IMR-90 (cell line): ENCODE data around the gene NRM.
"Not testable (repeated sequence)": the region's sequence is repeated elsewhere in the genome, so short reads cannot be mapped to it uniquely, and the experiment has no call there.

ENCODE experiments used
- CTCF ChIP-seq: conservative IDR thresholded peaks from 2 replicates; pipeline ENCODE4 v1.5.1; 2012; ENCODE audit warnings: mild to moderate bottlenecking, low read depth, low read length, improper control_type of control experiment
- MAFK ChIP-seq: IDR thresholded peaks from 2 replicates; pipeline ENCODE4 v1.6.1; 2012; ENCODE audit warnings: low read depth, low read length, improper control_type of control experiment
- POLR2A ChIP-seq: IDR thresholded peaks from 2 replicates; pipeline ENCODE4 v1.6.1; 2012; ENCODE audit warnings: mild to moderate bottlenecking, low read depth, low read length
- SMC3 ChIP-seq: fragments of 150-350 bp; IDR thresholded peaks from 2 replicates; pipeline ENCODE4 v1.6.1; 2016; ENCODE audit warnings: low read depth, mild to moderate bottlenecking, antibody characterized with exemption, low read length, moderate library complexity

GRCh38 chr6:30717845-30718720 is 27.3 kb upstream of the NRM start:
- not testable (repeated sequence) for TF ChIP-seq POLR2A, CTCF, SMC3, MAFK
